ENCODE data around the gene STON2. TPM values are rescaled to one million over a fixed set of nuclear protein-coding genes. Genes with fewer than 3 reads are reported as not detected.

Gene STON2
- total RNA-seq, 1 experiment from 2014 or later = 0.36 TPM

DNA sequence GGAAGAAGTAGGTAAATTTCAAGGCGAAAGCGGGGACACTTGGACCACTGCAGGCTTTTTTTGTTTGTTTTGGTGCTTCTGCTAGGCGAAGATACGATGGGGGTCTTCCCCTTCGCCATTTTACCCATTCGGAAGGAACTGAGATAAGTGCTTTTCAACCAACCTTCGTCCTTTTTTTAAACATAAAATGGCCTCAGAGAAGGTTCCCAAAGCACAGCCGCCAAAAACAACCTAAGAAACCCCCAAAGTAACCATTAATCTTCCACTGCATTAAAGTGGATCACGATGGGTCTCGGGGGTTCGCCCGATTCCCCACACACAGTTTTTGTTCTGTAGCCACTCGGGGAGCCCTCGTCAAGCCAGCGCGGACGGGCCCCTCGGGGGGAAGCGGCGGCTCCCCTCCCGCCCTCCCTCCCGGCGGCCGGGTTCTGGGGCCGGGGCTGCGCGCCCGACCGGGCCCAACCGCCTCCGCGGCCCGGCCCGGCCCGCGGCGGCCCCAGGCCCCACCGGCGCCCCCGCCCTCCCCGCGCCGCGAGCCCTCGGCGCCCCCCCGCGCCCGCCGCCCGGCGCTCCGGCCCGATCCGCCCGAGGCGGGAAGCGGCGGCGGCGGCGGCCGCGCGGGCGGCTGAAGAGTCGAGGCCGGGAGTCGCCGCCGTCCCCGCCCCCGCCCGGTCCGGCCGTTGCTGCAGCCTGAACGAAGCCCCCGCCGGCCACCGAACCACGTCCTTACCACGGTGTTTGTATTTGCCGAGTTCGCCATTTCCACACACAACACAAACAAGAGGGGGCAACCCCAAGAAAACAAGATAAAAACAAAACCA lies 180.2 kb downstream of the STON2 start:
- H3K27me3 ChIP-seq (ENCODE audit: control insufficient read depth, insufficient read depth, low read length) = no peaks in the 10 kb centered on the region
- ChIA-PET POLR2A (interaction anchor here (0.6 kb wide), 1 partner anchor 644 kb away, joined by 7 read pairs; no protein-coding TSS in a partner anchor), CTCF (no interaction called here)
- DNase-seq (ENCODE audit: low read depth, low spot score) (no peak), ATAC-seq (no peak)
- no peaks in the 10 kb centered on the region for H3K9me3 ChIP-seq (ENCODE audit: control insufficient read depth, insufficient read depth, low read depth, low read length)
- intact Hi-C loops (cut with micrococcal nuclease; ENCODE audit: unreplicated experiment) = loop anchor here (10.0 kb wide), 1 partner anchor 915 kb away; no protein-coding TSS in a partner anchor
- H3K27ac ChIP-seq (ENCODE audit: low read length) = peak overlapping the region; percentile 95
- H3K4me1 ChIP-seq (ENCODE audit: control insufficient read depth, insufficient read depth, low read length) = peaks cover 7% of the 10 kb centered on the region
- TF ChIP-seq, protein P1, sequence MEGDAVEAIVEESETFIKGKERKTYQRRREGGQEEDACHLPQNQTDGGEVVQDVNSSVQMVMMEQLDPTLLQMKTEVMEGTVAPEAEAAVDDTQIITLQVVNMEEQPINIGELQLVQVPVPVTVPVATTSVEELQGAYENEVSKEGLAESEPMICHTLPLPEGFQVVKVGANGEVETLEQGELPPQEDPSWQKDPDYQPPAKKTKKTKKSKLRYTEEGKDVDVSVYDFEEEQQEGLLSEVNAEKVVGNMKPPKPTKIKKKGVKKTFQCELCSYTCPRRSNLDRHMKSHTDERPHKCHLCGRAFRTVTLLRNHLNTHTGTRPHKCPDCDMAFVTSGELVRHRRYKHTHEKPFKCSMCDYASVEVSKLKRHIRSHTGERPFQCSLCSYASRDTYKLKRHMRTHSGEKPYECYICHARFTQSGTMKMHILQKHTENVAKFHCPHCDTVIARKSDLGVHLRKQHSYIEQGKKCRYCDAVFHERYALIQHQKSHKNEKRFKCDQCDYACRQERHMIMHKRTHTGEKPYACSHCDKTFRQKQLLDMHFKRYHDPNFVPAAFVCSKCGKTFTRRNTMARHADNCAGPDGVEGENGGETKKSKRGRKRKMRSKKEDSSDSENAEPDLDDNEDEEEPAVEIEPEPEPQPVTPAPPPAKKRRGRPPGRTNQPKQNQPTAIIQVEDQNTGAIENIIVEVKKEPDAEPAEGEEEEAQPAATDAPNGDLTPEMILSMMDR (IDR thresholded peaks at IDR 0.05) = no peak
- TF ChIP-seq SIN3A (IDR thresholded peaks at IDR 0.05; ENCODE audit: borderline replicate concordance, insufficient read depth, low read depth, low read length) (no peak), TCF7L2 (IDR thresholded peaks at IDR 0.05; ENCODE audit: low read depth, low read length) (no peak), POLR2AphosphoS5 (IDR thresholded peaks at IDR 0.05; ENCODE audit: low read depth, low read length) (no peak)
- TF ChIP-seq, protein P2, sequence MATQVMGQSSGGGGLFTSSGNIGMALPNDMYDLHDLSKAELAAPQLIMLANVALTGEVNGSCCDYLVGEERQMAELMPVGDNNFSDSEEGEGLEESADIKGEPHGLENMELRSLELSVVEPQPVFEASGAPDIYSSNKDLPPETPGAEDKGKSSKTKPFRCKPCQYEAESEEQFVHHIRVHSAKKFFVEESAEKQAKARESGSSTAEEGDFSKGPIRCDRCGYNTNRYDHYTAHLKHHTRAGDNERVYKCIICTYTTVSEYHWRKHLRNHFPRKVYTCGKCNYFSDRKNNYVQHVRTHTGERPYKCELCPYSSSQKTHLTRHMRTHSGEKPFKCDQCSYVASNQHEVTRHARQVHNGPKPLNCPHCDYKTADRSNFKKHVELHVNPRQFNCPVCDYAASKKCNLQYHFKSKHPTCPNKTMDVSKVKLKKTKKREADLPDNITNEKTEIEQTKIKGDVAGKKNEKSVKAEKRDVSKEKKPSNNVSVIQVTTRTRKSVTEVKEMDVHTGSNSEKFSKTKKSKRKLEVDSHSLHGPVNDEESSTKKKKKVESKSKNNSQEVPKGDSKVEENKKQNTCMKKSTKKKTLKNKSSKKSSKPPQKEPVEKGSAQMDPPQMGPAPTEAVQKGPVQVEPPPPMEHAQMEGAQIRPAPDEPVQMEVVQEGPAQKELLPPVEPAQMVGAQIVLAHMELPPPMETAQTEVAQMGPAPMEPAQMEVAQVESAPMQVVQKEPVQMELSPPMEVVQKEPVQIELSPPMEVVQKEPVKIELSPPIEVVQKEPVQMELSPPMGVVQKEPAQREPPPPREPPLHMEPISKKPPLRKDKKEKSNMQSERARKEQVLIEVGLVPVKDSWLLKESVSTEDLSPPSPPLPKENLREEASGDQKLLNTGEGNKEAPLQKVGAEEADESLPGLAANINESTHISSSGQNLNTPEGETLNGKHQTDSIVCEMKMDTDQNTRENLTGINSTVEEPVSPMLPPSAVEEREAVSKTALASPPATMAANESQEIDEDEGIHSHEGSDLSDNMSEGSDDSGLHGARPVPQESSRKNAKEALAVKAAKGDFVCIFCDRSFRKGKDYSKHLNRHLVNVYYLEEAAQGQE (IDR thresholded peaks at IDR 0.05; ENCODE audit: insufficient read depth in 1 of 2, low read depth in 2 of 2, low read length in 1 of 2) = no peak
- no peaks in the 10 kb centered on the region; the same call in none of the 2 replicates for H3K36me3 ChIP-seq (ENCODE audit: control insufficient read depth, insufficient read depth, low read length)
- in situ Hi-C loops (cut with HindIII; ENCODE audit: low pct_unique_long_range_greater_than_20kb, low sequenced_read_pairs) = no loop called here
- H3K4me3 ChIP-seq (ENCODE audit: low read depth in 2 of 2, low read length in 2 of 2) = peak overlapping the region; percentile 70 to 96
- BruUV-seq (replicated peaks) = TSS peak; percentile 97

DNA sequence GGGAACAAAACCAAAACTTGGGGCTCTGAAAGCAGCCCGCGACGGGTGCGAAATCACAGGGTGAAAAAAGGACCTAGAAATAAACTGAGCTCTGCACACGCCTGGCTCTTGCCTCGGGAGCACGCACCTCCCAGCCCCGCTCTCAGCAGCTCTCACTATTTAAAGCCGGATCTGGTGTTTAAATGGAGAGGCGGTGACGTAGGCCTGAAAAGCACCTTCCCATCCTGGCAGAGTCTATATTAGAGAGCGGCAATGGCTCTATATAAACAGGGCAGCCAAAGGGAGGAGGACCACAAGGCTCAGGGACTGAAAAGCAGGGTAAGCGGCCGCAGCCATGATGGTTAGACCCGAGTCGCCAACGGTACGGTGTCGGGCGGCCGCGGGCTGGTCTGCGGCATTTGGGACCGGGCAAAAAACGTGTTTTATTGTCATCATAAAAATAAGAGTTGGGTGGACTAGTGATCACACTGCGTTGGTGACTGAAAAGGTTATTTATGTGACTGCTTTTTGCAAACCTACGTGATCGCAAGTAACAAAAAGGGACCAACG lies 180.8 kb downstream of the STON2 start:
- TSS peak; percentile 69 for BruUV-seq (replicated peaks)
- CTCF ChIA-PET = no interaction called here
- peak; percentile 79 for ATAC-seq

More for the DNA sequence above, 180.8 kb downstream of the STON2 start:
- intact Hi-C loops (cut with micrococcal nuclease; ENCODE audit: unreplicated experiment) (loop anchor here (10.0 kb wide), 1 partner anchor 916 kb away; no protein-coding TSS in a partner anchor), in situ Hi-C loops (cut with HindIII; ENCODE audit: low pct_unique_long_range_greater_than_20kb, low sequenced_read_pairs) (no loop called here)
- Histone ChIP-seq H3K27me3 (ENCODE audit: control insufficient read depth, insufficient read depth, low read length) (no peaks in the 10 kb centered on the region), H3K4me3 (ENCODE audit: low read depth in 2 of 2, low read length in 2 of 2) (peak overlapping the region; percentile 70 to 96), H3K9me3 (ENCODE audit: control insufficient read depth, insufficient read depth, low read depth, low read length) (no peaks in the 10 kb centered on the region), H3K4me1 (ENCODE audit: control insufficient read depth, insufficient read depth, low read length) (peaks cover 7% of the 10 kb centered on the region), H3K27ac (ENCODE audit: low read length) (peak overlapping the region; percentile 95), H3K36me3 (ENCODE audit: control insufficient read depth, insufficient read depth, low read length) (no peaks in the 10 kb centered on the region; the same call in none of the 2 replicates)
- TF ChIP-seq, protein P2 (IDR thresholded peaks at IDR 0.05; ENCODE audit: insufficient read depth in 1 of 2, low read depth in 2 of 2, low read length in 1 of 2) = no peak
- TF ChIP-seq TCF7L2 (IDR thresholded peaks at IDR 0.05; ENCODE audit: low read depth, low read length) (no peak), SIN3A (IDR thresholded peaks at IDR 0.05; ENCODE audit: borderline replicate concordance, insufficient read depth, low read depth, low read length) (0 out of 2 replicates have a peak, but pooled peaks have one; percentile 41), POLR2AphosphoS5 (IDR thresholded peaks at IDR 0.05; ENCODE audit: low read depth, low read length) (peak; percentile 96)
- TF ChIP-seq, protein P1 (IDR thresholded peaks at IDR 0.05) = no peak
- POLR2A ChIA-PET = no interaction called here
- DNase-seq (ENCODE audit: low read depth, low spot score) = peak; percentile 60
